ENCODE results near the gene ARHGAP29.
"Not testable (repeated sequence)": the region's sequence is repeated elsewhere in the genome, so short reads cannot be mapped to it uniquely, and the experiment has no call there.

Gene ARHGAP29

GRCh38 chr1:94169126-94169525, 68.3 kb downstream of the ARHGAP29 start:
- DNase-seq: peak; percentile 84

GRCh38 chr1:94165843-94166242, 71.5 kb downstream of the ARHGAP29 start:
- no peak for DNase-seq

- peak; percentile 38 for DNase-seq
Observed at GRCh38 chr1:94164885-94165284, 72.5 kb downstream of the ARHGAP29 start.

GRCh38 chr1:94164121-94164520, 73.3 kb downstream of the ARHGAP29 start:
- DNase-seq: not testable (repeated sequence)

GRCh38 chr1:94163249-94163648, 74.1 kb downstream of the ARHGAP29 start:
- DNase-seq: not testable (repeated sequence)

GRCh38 chr1:94160811-94161210, 76.6 kb downstream of the ARHGAP29 start:
- DNase-seq: peak; percentile 95

GRCh38 chr1:94156096-94156625, 81.2 kb downstream of the ARHGAP29 start:
- DNase-seq: no peak

GRCh38 chr1:94154989-94155388, 82.4 kb downstream of the ARHGAP29 start:
- DNase-seq: no peak

- DNase-seq: no peak
Observed at GRCh38 chr1:94153133-94153532, 84.3 kb downstream of the ARHGAP29 start.

- not testable (repeated sequence) for DNase-seq
Observed at GRCh38 chr1:94149166-94149565, 88.2 kb downstream of the ARHGAP29 start.

- no peak for DNase-seq
Observed at GRCh38 chr1:94146273-94146672, 91.1 kb downstream of the ARHGAP29 start.

GRCh38 chr1:94144836-94145235, 92.5 kb downstream of the ARHGAP29 start:
- DNase-seq: no peak

GRCh38 chr1:94143809-94144176, 93.6 kb downstream of the ARHGAP29 start:
- DNase-seq: no peak

GRCh38 chr1:94143173-94143808, 94.1 kb downstream of the ARHGAP29 start:
- no peak for DNase-seq

- peak; percentile 26 for DNase-seq
Observed at GRCh38 chr1:94142583-94142982, 94.8 kb downstream of the ARHGAP29 start.

GRCh38 chr1:94142022-94142421, 95.4 kb downstream of the ARHGAP29 start:
- no peak for DNase-seq

- no peak for DNase-seq
Observed at GRCh38 chr1:94132111-94132510, 105.3 kb downstream of the ARHGAP29 start.

- DNase-seq: no peak
Observed at GRCh38 chr1:94130851-94131595, 106.4 kb downstream of the ARHGAP29 start.

- no peak for DNase-seq
Observed at GRCh38 chr1:94126651-94127050, 110.7 kb downstream of the ARHGAP29 start.

GRCh38 chr1:94125551-94126514, 111.6 kb downstream of the ARHGAP29 start:
- peak; percentile 74 for DNase-seq

- no peak for DNase-seq
Observed at GRCh38 chr1:94124538-94124937, 112.8 kb downstream of the ARHGAP29 start.

- DNase-seq: no peak
Observed at GRCh38 chr1:94122201-94122970, 115.0 kb downstream of the ARHGAP29 start.
